Activated CD8-positive, alpha-beta memory T cell treated with anti-CD3 and anti-CD28 coated beads for 4 hours (primary cell): Measurements from ENCODE around the gene SLC35A5.
"Not testable (repeated sequence)": the region's sequence is repeated elsewhere in the genome, so short reads cannot be mapped to it uniquely, and the experiment has no call there.

Experiments used
- DNase-seq, 2 donors: peaks; one replicate each; pipeline ENCODE4 v3.0.0-alpha.2; 2020; ENCODE audit warnings: low read depth in 2 of 2

Gene SLC35A5

GRCh38 chr3:112561734-112562529 is at the start of gene SLC35A5, which contains the start of gene ATG3:
Gene SLC35A5 (plus strand): TSS chr3:112562045. CDS start chr3:112563404, 1,359 bp downstream.
Gene ATG3 (minus strand): TSS chr3:112561962. CDS start chr3:112561528, 434 bp downstream.
- peak; percentile 98 to 99 for DNase-seq

GRCh38 chr3:112512320-112512719 is 49.5 kb upstream of the SLC35A5 start:
- DNase-seq, result no peak

- DNase-seq, result no peak
Observed at GRCh38 chr3:112514527-112515128, 47.2 kb upstream of the SLC35A5 start.

- DNase-seq, result not testable (repeated sequence)
Observed at GRCh38 chr3:112518970-112519369, 42.9 kb upstream of the SLC35A5 start.

GRCh38 chr3:112519424-112520001 is 42.3 kb upstream of the SLC35A5 start:
- no peak for DNase-seq

- DNase-seq, result not testable (repeated sequence)
Observed at GRCh38 chr3:112524127-112524526, 37.7 kb upstream of the SLC35A5 start.

GRCh38 chr3:112530573-112530972 is 31.3 kb upstream of the SLC35A5 start:
- no peak for DNase-seq

- no peak for DNase-seq
Observed at GRCh38 chr3:112531358-112531781, 30.5 kb upstream of the SLC35A5 start.

GRCh38 chr3:112539825-112540650 is 21.8 kb upstream of the SLC35A5 start:
- DNase-seq, result no peak

- no peak for DNase-seq
Observed at GRCh38 chr3:112546216-112546759, 15.6 kb upstream of the SLC35A5 start.

GRCh38 chr3:112550859-112551258 is 11.0 kb upstream of the SLC35A5 start:
- DNase-seq, result no peak

GRCh38 chr3:112555535-112556170 is 6.2 kb upstream of the SLC35A5 start:
- no peak for DNase-seq

GRCh38 chr3:112557976-112558375 is 3.9 kb upstream of the SLC35A5 start:
- DNase-seq, result no peak

GRCh38 chr3:112560307-112560706 is 1.5 kb upstream of the SLC35A5 start:
- no peak for DNase-seq

GRCh38 chr3:112560721-112561483 is 943 bp upstream of the SLC35A5 start:
- DNase-seq, result peak; percentile 4 to 45

GRCh38 chr3:112561484-112561733 is 436 bp upstream of the SLC35A5 start:
- DNase-seq, result peak in 1 of 2 donors; percentile 59

GRCh38 chr3:112564247-112564939 is 2.5 kb downstream of the SLC35A5 start:
- DNase-seq, result not testable (repeated sequence)

GRCh38 chr3:112564940-112565305 is 3.1 kb downstream of the SLC35A5 start:
- no peak for DNase-seq

GRCh38 chr3:112568642-112569041 is 6.8 kb downstream of the SLC35A5 start:
- no peak for DNase-seq

- no peak for DNase-seq
Observed at GRCh38 chr3:112569265-112569664, 7.4 kb downstream of the SLC35A5 start.
